H9 (cell line): ENCODE measurements around the gene ST6GALNAC3. TPM values are rescaled to one million over a fixed set of nuclear protein-coding genes. Genes with fewer than 3 reads are reported as not detected.

Experiments used
- DNase-seq: peaks from one replicate; pipeline ENCODE4 v3.0.0-alpha.2; 2017
- H2AFZ ChIP-seq: one replicate; pipeline ENCODE4 v1.6.1; 2013; ENCODE audit warnings: mild to moderate bottlenecking, low read length, control low read depth, moderate library complexity
- H2AK5ac ChIP-seq: 2 replicates; pipeline ENCODE4 v1.6.1; 2013; ENCODE audit warnings: low read length, control low read depth, mixed read lengths; ENCODE audit not compliant: insufficient read length
- H2BK120ac ChIP-seq: one replicate; pipeline ENCODE4 v1.6.1; 2013; ENCODE audit warnings: low read depth, mild to moderate bottlenecking, low read length, control low read depth, inconsistent platforms; ENCODE audit not compliant: poor library complexity, severe bottlenecking
- H2BK12ac ChIP-seq: 2 replicates; pipeline ENCODE4 v1.6.1; 2013; ENCODE audit warnings: low read length, control low read depth, mixed read lengths, low read depth; ENCODE audit not compliant: insufficient read length
- H2BK15ac ChIP-seq: 2 replicates; pipeline ENCODE4 v1.6.1; 2013; ENCODE audit warnings: low read depth, low read length, control low read depth
- H2BK20ac ChIP-seq: one replicate; pipeline ENCODE4 v1.6.1; 2013; ENCODE audit warnings: low read depth, mild to moderate bottlenecking, low read length, control low read depth, inconsistent platforms; ENCODE audit not compliant: poor library complexity, severe bottlenecking
- H2BK5ac ChIP-seq: 2 replicates; pipeline ENCODE4 v1.6.1; 2013; ENCODE audit warnings: low read length, control low read depth, mixed read lengths; ENCODE audit not compliant: insufficient read length
- H3K14ac ChIP-seq: 2 replicates; pipeline ENCODE4 v1.6.1; 2013; ENCODE audit warnings: low read length, control low read depth; ENCODE audit not compliant: insufficient read depth
- H3K18ac ChIP-seq: 2 replicates; pipeline ENCODE4 v1.6.1; 2013; ENCODE audit warnings: low read depth, mild to moderate bottlenecking, mixed read lengths, low read length, control low read depth; ENCODE audit not compliant: insufficient read length
- H3K23ac ChIP-seq: 2 replicates; pipeline ENCODE4 v1.6.1; 2013; ENCODE audit warnings: low read length, control low read depth, mixed read lengths, low read depth; ENCODE audit not compliant: insufficient read length
- H3K23me2 ChIP-seq: 2 replicates; pipeline ENCODE4 v1.6.1; 2013; ENCODE audit warnings: low read depth, mild to moderate bottlenecking, mixed read lengths, low read length, control low read depth; ENCODE audit not compliant: insufficient read length, poor library complexity, severe bottlenecking
- H3K27ac ChIP-seq: 2 replicates; pipeline ENCODE4 v1.5.1; 2013; ENCODE audit warnings: low read length, control low read depth, mixed read lengths, low read depth; ENCODE audit not compliant: insufficient read length
- H3K27me3 ChIP-seq: 2 replicates; pipeline ENCODE4 v1.6.1; 2013; ENCODE audit warnings: low read length, control low read depth, inconsistent platforms; ENCODE audit not compliant: insufficient read depth
- H3K4ac ChIP-seq: 2 replicates; pipeline ENCODE4 v1.6.1; 2013; ENCODE audit warnings: low read depth, mild to moderate bottlenecking, control low read depth, inconsistent platforms, low read length, moderate library complexity
- H3K4me1 ChIP-seq: 2 replicates; pipeline ENCODE4 v1.6.1; 2013; ENCODE audit warnings: low read length, control low read depth, inconsistent platforms; ENCODE audit not compliant: insufficient read depth
- H3K4me2 ChIP-seq: 2 replicates; pipeline ENCODE4 v1.6.1; 2013; ENCODE audit warnings: low read length, control low read depth, mixed read lengths; ENCODE audit not compliant: insufficient read length, insufficient read depth
- H3K56ac ChIP-seq: 2 replicates; pipeline ENCODE4 v1.6.1; 2013; ENCODE audit warnings: low read depth, mild to moderate bottlenecking, mixed read lengths, low read length, control low read depth; ENCODE audit not compliant: insufficient read length
- H3K79me1 ChIP-seq: 2 replicates; pipeline ENCODE4 v1.6.1; 2013; ENCODE audit warnings: low read depth, mild to moderate bottlenecking, moderate library complexity, low read length, control low read depth, inconsistent platforms; ENCODE audit not compliant: insufficient read depth, poor library complexity, severe bottlenecking
- H3K79me2 ChIP-seq: 2 replicates; pipeline ENCODE4 v1.6.1; 2013; ENCODE audit warnings: low read length, control low read depth, inconsistent platforms; ENCODE audit not compliant: insufficient read depth
- H3K9ac ChIP-seq: 2 replicates; pipeline ENCODE4 v1.6.1; 2013; ENCODE audit warnings: low read length, control low read depth, mixed read lengths; ENCODE audit not compliant: insufficient read length; ENCODE audit errors: extremely low read depth
- H3K9me3 ChIP-seq: one replicate; pipeline ENCODE4 v1.6.1; 2013; ENCODE audit warnings: low read depth, low read length, inconsistent platforms; ENCODE audit not compliant: control insufficient read depth
- H3T11ph ChIP-seq: one replicate; pipeline ENCODE4 v1.6.1; 2013; ENCODE audit warnings: mild to moderate bottlenecking, low read length, control low read depth, inconsistent platforms
- H4K20me1 ChIP-seq: one replicate; pipeline ENCODE4 v1.6.1; 2013; ENCODE audit not compliant: control insufficient read depth, insufficient read length, insufficient read depth
- H4K5ac ChIP-seq: 2 replicates; pipeline ENCODE4 v1.6.1; 2013; ENCODE audit warnings: low read depth, mild to moderate bottlenecking, mixed read lengths, low read length, control low read depth; ENCODE audit not compliant: insufficient read length
- H4K8ac ChIP-seq: replicated peaks from 2 replicates; pipeline ENCODE4 v1.6.1; 2013; ENCODE audit warnings: low read length, control low read depth, mixed read lengths, low read depth; ENCODE audit not compliant: insufficient read length
- H4K91ac ChIP-seq: 2 replicates; pipeline ENCODE4 v1.6.1; 2013; ENCODE audit warnings: low read depth, mild to moderate bottlenecking, moderate library complexity, mixed read lengths, low read length, control low read depth; ENCODE audit not compliant: insufficient read length
- H3K27ac Mint-ChIP-seq, 3 experiments: 2 replicates in 2 of 3; 3 replicates in 1 of 3; pipeline ENCODE4 v1.8.0; 2020 to 2021; ENCODE audit warnings: mixed read lengths in 3 of 3, mild to moderate bottlenecking in 1 of 3, moderate library complexity in 1 of 3
- H3K27me3 Mint-ChIP-seq: 2 replicates; pipeline ENCODE4 v1.8.0; 2021; ENCODE audit warnings: low read depth, mild to moderate bottlenecking, moderate library complexity, mixed read lengths
- H3K36me3 Mint-ChIP-seq, 3 experiments: 2 replicates in 2 of 3; 3 replicates in 1 of 3; pipeline ENCODE4 v1.8.0; 2020 to 2021; ENCODE audit warnings: low read depth in 3 of 3, mixed read lengths in 3 of 3; ENCODE audit not compliant: insufficient read depth in 1 of 3
- H3K4me1 Mint-ChIP-seq, 2 experiments: 2 replicates each; pipeline ENCODE4 v1.8.0; 2020; ENCODE audit warnings: mixed read lengths in 2 of 2
- H3K4me3 Mint-ChIP-seq, 2 experiments: 2 replicates in 1 of 2; 3 replicates in 1 of 2; pipeline ENCODE4 v1.8.0; 2020 to 2021; ENCODE audit warnings: mild to moderate bottlenecking in 2 of 2, mixed read lengths in 2 of 2, moderate library complexity in 1 of 2
- H3K9me3 Mint-ChIP-seq, 2 experiments: 2 replicates in 1 of 2; 3 replicates in 1 of 2; pipeline ENCODE4 v1.8.0; 2020; ENCODE audit warnings: mild to moderate bottlenecking in 2 of 2, mixed read lengths in 2 of 2, moderate library complexity in 1 of 2
- WGBS: extraction: QIAGEN DNeasy Blood & Tissue Kit; methylation state at CpG from one replicate; pipeline ENCODE4 v1.1.7; 2013; ENCODE audit warnings: missing lambda C conversion rate, low lambda C conversion rate, mixed read lengths; ENCODE audit not compliant: insufficient read length; ENCODE audit errors: extremely low coverage; 5-methylcytosine and 5-hydroxymethylcytosine counted together
- total RNA-seq: library from RNA; stranded (reverse); gene quantifications from 2 replicates; pipeline ENCODE4 v1.2.1, GENCODE V29; 2021
- TF ChIP-seq, protein P1 (sequence below): fragments of 200-600 bp; sonication (generic); conservative IDR thresholded peaks from 3 replicates; pipeline ENCODE4 v1.8.0; 2021; ENCODE audit warnings: antibody characterized with exemption, mild to moderate bottlenecking

Gene ST6GALNAC3
- total RNA-seq, 1 experiment from 2014 or later, result 11.2 TPM

DNA sequence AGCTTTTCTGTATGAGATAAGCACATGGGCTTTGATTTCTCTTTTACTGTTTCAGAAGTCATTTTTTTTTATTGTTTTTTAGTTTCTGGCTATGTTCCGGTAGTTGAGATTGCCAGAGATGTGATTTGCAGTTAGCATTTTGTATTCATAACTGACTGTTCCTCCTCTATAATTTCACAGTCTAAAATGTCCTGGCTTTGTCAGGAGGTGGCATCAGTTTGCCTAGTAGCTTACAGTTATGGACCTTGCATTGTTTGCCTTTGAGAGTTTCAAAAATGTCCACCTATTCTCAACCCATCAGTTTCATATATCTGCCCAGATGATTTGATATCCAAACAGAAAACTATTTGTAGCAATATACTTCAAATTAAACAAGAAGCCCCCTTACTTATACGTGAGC, 39.5 kb upstream of the ST6GALNAC3 start:
- H3K4me3 Mint-ChIP-seq, result no peak overlapping the region
- H3K23me2 ChIP-seq, result no peaks in the 10 kb centered on the region
- H3K4me1 ChIP-seq, result peaks cover 10% of the 10 kb centered on the region
- H2AK5ac ChIP-seq, result no peak overlapping the region
- H3K56ac ChIP-seq, result no peak overlapping the region
- no peaks in the 10 kb centered on the region for H3K36me3 Mint-ChIP-seq
- H4K91ac ChIP-seq, result no peak overlapping the region
- no peak overlapping the region for H2BK5ac ChIP-seq
- H2BK15ac ChIP-seq, result no peak overlapping the region
- H4K5ac ChIP-seq, result no peak overlapping the region
- no peak overlapping the region for H3K9ac ChIP-seq
- H3K79me2 ChIP-seq, result no peaks in the 10 kb centered on the region
- H2BK12ac ChIP-seq, result no peak overlapping the region
- H2BK120ac ChIP-seq, result no peak overlapping the region
- no peaks in the 10 kb centered on the region for H3K27me3 Mint-ChIP-seq
- no peak overlapping the region for H3K27ac ChIP-seq
- H3K4me1 Mint-ChIP-seq, result peaks cover 23 to 24% of the 10 kb centered on the region in 2 experiments
- TF ChIP-seq, protein P1, sequence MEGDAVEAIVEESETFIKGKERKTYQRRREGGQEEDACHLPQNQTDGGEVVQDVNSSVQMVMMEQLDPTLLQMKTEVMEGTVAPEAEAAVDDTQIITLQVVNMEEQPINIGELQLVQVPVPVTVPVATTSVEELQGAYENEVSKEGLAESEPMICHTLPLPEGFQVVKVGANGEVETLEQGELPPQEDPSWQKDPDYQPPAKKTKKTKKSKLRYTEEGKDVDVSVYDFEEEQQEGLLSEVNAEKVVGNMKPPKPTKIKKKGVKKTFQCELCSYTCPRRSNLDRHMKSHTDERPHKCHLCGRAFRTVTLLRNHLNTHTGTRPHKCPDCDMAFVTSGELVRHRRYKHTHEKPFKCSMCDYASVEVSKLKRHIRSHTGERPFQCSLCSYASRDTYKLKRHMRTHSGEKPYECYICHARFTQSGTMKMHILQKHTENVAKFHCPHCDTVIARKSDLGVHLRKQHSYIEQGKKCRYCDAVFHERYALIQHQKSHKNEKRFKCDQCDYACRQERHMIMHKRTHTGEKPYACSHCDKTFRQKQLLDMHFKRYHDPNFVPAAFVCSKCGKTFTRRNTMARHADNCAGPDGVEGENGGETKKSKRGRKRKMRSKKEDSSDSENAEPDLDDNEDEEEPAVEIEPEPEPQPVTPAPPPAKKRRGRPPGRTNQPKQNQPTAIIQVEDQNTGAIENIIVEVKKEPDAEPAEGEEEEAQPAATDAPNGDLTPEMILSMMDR, result peak; percentile 32; the same call in 2 of the 3 replicates
- no peak overlapping the region for H3K18ac ChIP-seq
- no peaks in the 10 kb centered on the region for H3K9me3 Mint-ChIP-seq
- H3K4me2 ChIP-seq, result no peak overlapping the region
- H3T11ph ChIP-seq, result no peak overlapping the region
- H3K27me3 ChIP-seq, result no peaks in the 10 kb centered on the region
- DNase-seq, result no peak
- no CpG with 5 or more reads among the region's 2 CpGs for whole genome bisulfite sequencing
- no peak overlapping the region for H3K4ac ChIP-seq
- no peaks in the 10 kb centered on the region for H4K20me1 ChIP-seq
- no peaks in the 10 kb centered on the region for H3K9me3 ChIP-seq
- H3K79me1 ChIP-seq, result no peaks in the 10 kb centered on the region
- no peak overlapping the region for H2BK20ac ChIP-seq
- H2AFZ ChIP-seq, result no peak overlapping the region
- no peak overlapping the region for H3K23ac ChIP-seq
- H3K14ac ChIP-seq, result no peak overlapping the region
- no peak overlapping the region for H3K27ac Mint-ChIP-seq
- H4K8ac ChIP-seq, result no peak overlapping the region
